H4 (cell line): Measurements from ENCODE around the gene MAP2K5. TPM values are rescaled to one million over a fixed set of nuclear protein-coding genes. Genes with fewer than 3 reads are reported as not detected.
A peak's percentile ranks its signal among the peaks of the same experiment; 100 is the strongest.
"Not testable (repeated sequence)": the region's sequence is repeated elsewhere in the genome, so short reads cannot be mapped to it uniquely, and the experiment has no call there.

ENCODE experiments used
- DNase-seq: peaks from one replicate; pipeline ENCODE4 v3.0.0-alpha.2; 2015; ENCODE audit warnings: low spot score
- total RNA-seq: library from RNA; depleted of rRNA; stranded (reverse); fragments of >200 nt; shearing (Covaris generic); gene quantifications from 2 replicates; pipeline ENCODE4 v1.2.3, GENCODE V29; 2014

The MAP2K5 gene
- total RNA-seq, 1 experiment from 2014 or later: 6.6 TPM

DNA sequence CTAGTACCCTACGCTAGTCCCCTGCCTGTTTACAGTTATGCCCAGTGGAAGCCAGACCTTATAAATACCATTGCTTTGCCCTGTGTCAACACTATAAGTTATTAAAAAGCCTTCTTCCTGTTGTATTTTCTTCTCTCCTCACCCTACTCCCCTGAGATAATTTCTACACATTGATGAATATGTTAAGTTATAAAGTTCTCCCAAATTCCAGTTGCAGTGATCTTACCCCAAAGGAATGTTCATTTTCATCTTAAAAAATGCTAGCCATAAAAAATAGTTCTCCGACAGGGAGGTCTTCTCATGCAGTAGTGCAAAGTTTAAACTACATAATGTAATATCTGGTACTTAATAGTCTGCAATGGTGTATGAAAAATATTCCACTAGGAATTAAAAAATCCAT lies 58.6 kb downstream of the MAP2K5 start:
- no peak for DNase-seq

DNA sequence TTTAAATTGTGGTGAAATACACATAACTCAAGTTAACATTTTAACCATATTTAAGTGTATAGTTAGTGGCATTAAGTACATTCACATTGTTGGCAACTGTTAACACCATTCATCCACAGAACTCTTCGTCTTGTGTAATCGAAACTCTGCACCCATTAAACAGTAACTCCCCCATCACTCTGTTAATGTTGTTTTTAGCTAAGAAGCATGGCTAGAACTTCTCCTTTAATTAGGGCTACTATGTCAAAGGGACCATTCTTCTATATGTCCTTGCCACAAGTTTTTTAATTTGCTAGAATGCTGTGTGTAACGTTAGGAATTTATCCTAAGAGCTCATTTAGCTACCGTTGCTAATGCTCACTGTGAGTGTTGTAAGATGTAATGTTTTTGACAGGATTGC lies 60.6 kb downstream of the MAP2K5 start:
- DNase-seq: no peak

DNA sequence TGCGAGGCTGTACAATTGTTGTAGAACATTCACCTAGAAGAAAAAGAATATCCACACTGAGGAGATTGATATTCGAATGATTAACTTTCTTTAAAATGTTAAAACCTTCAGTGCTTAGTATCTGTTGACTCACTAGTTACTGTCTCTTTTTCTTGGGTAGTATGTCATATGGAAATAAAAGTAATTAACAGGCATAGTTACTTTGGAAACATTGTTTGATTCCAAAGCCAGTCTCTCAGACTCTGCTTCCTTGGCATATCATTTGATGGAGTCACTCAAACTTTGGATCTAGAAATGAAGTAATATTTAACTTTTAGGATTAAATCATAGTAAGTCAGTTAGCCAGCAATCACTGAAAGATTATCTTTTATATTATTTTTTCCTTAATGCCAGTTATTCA lies 63.4 kb downstream of the MAP2K5 start:
- DNase-seq: no peak

DNA sequence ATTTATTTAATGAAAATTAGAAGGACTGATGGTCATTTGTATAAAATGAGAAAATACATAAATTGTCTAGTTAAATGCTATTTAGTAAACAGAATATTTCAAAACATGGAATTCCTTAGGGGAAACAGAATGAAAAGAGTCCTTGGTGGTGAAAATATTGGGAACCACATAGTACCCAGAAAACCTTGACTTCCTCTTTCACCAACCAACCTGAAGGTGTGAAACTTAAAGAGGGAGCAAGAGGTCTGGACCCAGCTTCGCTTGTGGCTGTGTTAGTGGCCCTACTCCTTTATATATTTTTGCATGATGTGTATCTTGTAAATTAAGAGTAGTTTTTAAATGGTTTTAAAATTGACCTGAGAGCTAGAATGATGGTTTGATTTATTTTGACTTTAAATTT lies 64.2 kb downstream of the MAP2K5 start:
- DNase-seq: no peak

DNA sequence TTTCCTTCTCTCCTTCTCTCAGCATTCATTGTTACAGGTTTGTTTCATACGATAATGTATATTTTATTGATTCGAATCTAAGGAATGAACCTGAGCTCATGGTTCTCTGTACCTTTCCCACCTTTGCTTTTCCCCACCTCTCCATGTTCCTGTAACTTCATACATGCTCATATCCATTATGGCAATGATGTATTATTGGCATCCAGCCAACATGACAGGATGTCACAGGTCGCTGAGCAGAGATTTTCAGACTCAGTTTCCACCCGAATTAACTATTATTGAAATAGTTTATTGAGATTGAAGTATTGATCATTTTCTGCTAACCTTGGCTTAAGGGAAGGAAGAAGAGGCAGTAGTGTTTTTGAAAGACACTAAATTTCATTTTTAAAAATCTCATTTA lies 64.8 kb downstream of the MAP2K5 start:
- no peak for DNase-seq

DNA sequence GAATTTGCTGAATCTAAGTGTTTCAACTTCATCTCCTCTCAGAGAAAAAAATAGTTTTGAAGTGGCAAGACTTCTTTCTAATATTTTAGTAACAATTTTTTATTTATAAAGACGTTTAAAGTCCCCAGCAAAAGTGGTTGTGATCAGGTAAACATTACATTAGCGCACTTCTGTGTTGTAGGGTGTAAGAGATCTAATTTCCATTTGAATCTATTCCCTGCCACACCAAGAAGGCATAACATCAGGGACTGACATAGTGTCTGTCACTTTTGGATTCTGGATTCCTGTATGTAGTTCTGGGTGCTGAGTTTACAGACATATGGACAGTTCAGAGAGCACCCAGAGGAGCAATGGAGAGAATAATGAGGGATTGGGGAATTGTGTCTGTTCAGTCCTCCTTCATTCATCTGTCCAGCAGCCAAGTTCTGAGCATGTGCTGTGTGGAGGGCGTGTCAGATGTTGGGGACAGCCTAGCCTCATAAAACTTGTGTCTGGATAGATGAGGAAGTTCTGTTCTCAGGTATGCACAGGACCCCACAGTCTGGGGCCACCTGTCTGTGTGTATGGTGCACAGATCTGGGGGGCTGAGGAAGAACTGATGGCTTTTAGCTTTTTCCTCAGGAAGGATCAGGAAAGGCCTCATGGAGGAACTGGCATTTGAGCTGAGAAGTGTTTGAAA lies 65.6 kb downstream of the MAP2K5 start:
- no peak for DNase-seq

DNA sequence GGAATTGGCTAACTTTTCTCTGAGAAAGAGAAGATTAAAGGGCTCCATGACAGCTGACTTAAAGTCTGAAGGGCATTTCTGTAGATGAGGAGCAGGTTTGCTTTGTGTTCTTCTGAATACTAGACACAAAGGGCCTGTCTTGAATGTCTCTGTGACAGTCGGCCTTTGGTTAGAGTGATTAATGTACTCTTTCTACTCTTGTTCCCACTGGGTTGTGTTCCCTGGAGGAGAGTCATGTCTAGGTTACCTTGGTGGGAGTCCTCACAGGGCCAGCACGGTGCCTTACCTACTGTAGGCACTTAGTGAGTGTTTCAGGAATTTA lies 66.1 kb downstream of the MAP2K5 start:
- DNase-seq: no peak

DNA sequence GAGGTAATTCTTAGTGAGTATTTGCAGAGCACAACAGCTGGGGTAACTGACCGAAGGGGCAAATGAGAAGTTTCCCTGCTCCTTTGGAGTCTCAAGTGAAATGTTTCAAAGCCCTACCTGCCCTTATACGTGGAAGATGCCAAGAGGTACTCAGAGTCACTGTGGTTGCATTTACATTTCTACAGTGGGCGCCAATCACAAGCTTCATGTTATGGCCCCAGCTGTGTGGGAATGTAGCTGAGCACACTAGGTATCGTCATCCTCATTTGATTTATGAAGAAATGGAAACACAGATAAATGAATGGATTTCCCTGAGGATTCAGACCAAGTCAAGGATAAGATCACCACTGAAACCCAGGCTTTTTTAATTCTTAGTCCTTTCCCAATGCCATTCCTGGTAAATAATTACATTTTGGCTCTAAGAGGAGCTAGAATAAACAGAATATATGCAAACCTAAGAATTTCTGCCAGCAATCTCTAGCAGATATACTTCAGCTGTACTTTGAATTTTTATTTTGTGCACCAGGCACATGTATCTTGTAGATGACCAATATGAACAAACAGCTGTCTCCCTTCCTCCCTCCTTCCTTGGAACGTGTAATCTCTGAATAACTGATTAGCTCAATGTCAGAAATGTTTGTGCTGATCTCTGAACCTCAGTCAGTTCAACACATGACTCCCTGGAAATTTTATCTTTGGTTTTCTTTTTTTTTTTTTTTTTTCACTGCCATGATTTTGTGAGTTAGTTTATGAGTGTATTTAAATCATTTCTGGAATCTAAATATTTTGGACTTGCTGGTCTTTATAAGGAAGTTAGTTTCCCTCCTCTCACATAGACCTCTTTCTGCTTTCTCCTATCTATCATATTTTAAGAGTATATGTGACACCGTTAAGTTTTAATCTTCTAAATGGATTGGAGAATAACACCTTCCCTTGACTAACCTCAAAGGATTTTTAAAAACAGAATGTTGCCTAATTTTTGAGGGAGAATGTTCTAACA lies 69.2 kb downstream of the MAP2K5 start:
- no peak for DNase-seq

DNA sequence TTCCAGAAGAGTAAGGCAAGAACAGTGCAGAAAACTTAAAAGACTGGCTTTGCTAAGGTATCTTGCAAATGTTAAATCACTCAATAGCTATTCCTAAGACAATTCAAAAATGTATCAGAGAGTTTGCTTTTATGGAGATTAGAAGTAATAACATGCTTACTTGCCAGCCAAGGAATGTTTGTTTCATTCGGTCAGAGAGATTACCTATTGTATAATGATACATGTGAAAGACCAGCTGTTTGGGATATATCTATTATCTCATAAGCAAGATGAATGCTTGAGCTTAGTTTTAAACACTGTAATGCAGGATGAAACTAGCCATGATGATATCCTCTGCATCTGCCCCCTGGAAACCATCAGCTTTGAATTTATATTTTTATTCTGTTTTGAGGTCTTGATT lies 70.7 kb downstream of the MAP2K5 start:
- no peak for DNase-seq

DNA sequence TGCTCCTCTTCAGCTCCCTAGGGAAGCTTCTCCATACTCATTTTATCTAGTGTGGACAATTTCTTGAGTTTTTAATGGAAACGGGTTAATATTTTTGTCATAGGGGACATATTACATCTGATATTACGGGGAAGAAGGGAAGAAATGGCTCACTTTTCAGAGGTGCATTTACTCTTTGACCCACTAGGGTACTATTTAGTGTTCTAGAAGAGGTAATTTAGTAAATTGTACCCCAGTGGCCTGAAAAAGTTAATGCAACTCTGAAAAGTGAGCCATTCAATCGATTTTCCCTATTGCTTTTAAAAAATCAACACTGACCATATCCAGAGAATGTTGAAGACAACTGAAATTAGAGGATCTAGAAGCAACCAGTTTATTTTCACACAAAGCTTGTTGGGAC lies 71.2 kb downstream of the MAP2K5 start:
- no peak for DNase-seq

DNA sequence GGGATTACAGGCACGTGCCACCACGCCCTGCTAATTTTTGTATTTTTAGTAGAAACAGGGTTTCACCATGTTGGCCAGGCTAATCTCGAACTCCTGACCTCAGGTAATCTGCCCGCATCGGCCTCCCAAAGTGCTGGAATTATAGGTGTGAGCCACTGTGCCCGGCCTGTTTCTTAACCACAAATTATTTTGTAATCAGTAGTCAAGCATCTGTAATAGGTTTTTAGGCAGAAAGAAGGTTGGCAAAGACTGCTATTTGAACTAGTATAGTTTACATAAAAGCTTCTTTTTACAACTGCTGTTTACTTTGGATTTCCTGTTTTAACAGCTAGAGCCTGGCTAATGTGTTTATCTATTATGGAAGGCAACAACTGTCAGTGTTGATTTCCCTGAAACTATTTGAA lies 72.6 kb downstream of the MAP2K5 start:
- DNase-seq: peak; percentile 71

DNA sequence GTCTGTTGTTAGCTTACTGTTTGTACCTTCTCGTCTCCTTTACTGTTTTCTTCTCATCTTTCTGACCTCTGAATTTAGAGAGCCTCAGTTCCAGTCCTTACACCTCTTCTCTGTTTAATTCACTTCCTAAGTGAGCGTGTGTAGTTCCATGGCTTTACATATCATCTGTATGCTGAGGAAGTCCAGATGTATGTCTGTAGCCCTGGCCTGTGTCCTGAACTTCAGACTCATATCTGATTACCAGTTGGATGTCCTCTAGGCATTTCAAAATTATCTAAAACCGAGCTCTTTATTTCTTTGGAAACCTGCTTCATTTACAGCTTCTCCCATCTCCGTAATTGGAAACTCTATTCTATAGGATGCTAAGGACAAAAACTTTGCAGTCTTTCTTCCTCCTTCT lies 75.8 kb downstream of the MAP2K5 start:
- no peak for DNase-seq

DNA sequence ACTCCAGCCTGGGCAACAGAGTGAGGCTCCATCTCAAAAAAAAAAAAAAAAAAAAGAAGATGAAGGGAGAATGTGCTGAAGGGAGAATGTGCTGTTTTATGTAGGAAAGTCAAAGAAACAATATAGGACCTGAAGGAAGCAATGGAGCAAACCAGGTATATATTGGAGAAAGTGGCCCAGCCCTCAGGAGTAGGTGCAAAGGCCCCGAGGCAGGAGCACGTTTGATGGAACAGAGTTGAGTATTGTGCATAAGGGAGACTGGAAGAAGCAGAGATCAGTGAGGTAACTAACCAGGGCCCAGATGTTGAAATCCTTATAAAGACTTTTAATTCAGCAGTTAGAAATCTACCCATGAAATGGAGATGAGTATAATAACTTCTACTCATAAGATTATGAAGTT lies 79.6 kb downstream of the MAP2K5 start:
- no peak for DNase-seq

DNA sequence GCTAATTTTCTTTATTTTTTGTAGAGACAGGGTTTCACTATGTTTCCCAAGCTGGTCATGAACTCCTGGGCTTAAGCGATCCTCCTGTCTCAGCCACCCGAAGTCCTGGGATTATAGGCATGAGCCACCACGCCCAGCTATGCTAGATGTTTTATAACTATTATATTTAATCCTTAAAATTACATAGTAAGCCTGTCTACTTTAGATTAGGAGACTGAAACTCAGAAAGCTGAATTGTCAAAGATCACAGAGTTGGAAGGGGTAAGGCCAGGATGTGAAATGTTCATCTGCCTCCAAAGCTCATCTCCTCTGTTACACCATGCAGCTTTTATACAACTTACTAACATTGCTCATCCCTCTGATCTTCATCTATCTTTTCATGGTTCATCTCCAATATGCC lies 89.8 kb downstream of the MAP2K5 start:
- DNase-seq: no peak

DNA sequence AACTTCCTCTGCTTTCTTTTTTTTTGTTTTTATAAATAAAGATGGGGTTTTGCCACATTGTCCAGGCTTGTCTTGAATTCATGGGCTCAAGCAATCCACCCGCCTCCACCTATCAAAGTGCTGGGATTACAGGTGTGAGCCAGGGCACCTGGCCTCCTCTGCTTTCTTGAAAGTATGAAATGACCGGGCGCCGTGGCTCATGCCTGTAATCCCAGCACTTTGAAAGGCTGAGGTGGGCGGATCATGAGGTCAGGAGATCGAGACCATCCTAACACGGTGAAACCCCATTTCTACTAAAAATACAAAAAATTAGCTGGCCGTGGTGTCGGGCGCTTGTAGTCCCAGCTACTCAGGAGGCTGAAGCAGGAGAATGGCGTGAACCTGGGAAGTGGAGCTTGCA lies 93.4 kb downstream of the MAP2K5 start:
- DNase-seq: not testable (repeated sequence)

DNA sequence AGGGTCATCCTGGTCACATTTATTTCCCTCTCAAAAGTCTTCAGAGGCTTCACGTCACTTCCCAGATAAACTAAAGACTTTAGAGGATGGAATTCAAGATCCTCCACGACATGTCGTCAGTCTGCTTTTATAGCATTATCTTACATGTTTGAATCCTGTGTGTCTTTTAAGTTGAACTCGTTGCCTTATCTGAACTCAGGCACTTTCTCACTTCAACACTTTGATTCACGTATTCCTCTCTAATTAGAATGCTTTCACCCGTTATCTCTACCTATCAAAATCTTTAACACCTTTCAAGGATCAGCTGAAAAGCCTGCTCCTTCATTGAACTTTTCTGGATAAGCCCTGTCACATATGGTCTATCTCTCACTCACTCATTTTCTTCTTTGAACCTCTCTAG lies 97.1 kb downstream of the MAP2K5 start:
- DNase-seq: no peak

DNA sequence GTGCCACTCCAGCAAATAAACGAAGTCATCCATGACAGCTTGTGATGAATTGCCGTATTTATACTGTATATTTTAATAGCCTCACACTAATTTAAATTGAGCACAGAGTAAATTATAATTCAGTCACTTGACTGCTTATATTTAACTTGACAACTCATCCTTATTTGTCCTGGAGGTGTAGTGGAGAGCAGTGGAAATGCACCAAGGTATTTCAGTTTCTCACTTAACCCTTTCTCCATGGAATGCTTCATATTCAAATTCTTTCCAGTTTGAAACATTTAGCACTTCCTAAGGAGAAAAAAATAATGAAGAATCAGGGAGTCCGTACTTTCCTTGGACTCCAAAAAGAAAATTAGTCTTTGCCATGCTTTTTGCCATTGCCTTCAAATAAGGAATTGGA lies 99.0 kb downstream of the MAP2K5 start:
- no peak for DNase-seq

DNA sequence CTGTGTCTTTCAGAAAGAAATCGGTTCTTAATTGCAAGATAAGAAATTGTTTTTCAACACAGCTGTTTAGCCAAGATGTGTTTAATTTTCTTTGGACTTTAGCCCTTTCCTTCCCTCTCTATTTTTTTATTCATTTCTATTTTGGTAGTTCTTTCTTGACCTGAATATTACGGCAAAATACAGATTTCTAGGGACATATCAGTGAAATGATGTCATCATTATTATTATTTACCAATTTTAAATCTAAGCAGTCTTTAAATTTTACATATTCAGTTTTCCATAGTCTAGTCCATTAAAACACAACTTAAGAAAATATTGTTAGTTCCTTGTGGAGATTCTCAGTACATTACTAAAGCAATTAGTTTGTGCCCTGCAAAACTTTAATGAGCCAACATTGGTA lies 104.3 kb downstream of the MAP2K5 start:
- no peak for DNase-seq

DNA sequence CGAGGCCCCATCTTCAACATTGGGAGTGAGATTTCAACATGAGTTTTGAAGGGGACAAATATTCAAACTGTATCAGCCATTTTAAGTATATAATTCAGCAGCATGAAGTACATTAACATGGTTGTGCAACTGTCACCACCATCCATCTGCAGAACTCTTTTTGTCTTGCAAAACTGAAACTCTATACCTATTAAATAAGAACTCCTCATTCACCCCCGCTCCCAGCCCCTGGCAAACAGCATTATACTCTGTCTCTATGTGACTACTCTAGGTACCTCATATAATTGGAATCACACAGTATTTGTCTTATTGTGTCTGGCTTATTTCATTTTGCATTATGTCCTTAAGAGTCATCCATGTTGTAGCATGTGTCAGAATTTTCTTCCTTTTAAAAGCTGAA lies 110.1 kb downstream of the MAP2K5 start:
- no peak for DNase-seq

DNA sequence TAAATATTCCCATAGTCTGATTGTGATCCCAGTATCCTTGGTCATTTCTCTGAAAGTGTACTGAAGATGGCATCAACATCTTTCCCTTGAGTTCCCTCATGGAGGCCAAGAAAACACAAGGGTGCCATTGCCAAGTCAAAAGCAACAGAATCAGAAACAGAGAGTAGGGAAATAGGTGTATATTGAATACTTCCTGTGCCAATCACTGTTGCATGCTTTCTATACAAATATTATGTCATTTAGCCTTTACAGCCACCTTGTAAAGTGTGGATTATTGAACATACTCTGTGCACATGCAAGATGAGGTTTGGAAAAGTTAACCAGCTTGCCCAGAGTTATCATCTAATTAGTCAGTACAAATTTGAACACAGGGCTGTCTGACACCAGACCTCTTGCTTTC lies 117.9 kb downstream of the MAP2K5 start:
- DNase-seq: no peak

DNA sequence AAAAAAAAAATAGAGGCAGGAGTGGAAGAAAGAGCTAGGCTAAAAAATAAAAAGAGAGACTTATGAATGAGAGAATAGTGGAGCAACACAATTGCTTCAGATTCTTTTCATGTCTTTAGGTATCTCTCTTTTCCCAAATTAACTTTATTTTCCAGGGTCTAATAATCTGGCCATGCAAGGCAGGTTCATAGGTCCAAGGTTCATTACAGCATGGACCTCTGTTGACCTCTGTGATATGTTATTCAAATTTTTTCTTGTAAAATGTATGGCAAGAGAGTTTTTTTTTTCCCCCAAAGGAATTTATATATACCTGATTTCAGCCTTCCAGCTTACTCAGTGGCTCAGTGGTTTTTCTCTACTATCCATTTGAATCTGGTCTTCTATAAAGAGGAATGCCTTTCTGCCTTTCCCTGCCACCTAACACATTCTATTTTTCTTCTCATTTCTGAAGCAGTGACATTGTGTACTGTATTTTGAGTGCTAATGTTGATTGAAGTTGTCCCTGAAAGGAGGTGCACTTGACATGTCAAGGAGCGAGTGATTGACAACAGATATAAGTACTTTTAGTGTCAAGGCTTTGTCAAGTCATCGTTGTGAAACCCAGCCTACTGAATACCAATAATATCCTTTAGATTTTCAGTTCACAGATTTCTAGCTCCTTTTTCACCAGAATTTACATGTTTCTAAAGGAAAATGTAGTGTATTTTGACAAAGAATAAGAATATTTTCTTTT lies 118.5 kb downstream of the MAP2K5 start:
- no peak for DNase-seq

DNA sequence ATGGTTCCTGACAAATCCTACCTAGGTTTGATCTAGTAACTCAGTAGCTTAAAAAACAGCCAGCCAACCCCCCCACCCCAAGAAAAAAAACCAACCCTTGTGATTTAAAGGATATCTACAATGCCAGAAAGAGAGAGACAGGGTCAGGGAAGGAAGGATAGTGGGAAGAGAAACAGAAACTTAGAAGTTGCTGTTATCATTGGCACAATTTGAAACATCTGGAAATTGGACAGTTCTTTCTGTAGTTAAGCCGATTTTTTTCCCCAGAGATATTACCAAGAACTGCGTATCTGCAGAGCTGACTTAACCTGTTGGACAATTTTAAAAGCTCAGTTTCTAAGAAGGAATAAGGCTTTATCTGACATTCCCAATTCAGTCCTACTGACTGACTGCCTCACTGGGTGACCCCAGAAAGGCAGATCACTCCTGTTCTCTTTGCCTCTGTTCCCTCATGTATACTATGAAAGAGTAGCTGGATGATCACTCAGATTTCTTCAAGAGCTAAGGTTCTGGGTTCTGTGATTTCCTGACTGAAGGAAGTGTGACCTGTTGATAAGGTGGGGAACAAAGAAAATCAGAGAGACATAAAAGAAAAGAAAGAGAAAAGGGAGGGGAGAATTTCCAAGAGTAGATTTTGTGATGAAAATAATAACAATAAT lies 128.3 kb downstream of the MAP2K5 start:
- no peak for DNase-seq
